Head of caudate nucleus (tissue), 42 donors: ENCODE data around the gene SERPINB13.
"Not testable (repeated sequence)": the region's sequence is repeated elsewhere in the genome, so short reads cannot be mapped to it uniquely, and the experiment has no call there.

ENCODE experiments used
- DNase-seq, 42 donors: peaks; one replicate each; pipeline versions ENCODE4 v3.0.0 to v3.0.0-alpha.2; 2020 to 2021; ENCODE audit warnings: mixed read lengths in 7 of 42
- intact Hi-C: fragments of 100-400 bp; cut with DNase I; formaldehyde crosslinking; loops from one replicate; pipeline ENCODE4 v1.15.0; 2022

Gene SERPINB13

DNA sequence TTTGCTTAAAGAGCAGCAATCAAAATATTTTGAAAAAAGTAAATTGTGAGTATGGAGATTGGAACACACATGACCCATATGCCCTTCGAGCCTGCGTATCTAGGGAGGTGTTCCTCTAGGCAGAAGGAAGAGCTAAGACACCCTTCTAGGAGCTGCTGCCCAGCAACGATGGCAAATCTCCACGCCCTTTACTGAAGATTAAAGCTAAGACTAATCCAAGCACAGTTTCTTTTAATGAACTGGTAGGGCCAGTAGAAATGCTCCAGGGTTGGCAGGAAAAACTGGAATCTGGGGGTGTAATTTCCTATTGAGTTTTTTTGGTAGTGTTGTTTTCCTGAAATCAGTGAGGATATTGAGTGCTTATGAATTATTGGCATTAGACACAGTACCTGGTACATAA lies 712 bp upstream of the SERPINB13 start:
- no peak for DNase-seq
- intact Hi-C loops: no loop called here

DNA sequence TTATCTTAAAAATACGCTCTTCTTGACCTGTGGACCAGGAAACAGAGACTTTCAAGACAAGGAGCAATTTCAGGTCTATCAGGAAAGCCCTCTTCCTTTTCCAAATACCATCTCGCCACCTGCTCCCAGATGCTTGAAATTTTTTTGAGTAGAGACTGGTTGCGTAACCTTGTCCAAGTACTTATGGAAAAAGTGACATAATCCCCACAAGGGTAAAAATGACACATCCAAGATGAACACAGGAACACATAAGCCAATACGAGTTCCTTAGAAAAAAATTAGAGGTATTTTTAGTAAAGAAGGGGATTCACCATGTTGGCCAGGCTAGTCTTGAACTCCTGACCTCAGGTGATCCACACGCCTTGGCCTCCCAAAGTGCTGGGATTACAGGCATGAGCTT lies 1.8 kb downstream of the SERPINB13 start:
- intact Hi-C loops: no loop called here
- DNase-seq: no peak

DNA sequence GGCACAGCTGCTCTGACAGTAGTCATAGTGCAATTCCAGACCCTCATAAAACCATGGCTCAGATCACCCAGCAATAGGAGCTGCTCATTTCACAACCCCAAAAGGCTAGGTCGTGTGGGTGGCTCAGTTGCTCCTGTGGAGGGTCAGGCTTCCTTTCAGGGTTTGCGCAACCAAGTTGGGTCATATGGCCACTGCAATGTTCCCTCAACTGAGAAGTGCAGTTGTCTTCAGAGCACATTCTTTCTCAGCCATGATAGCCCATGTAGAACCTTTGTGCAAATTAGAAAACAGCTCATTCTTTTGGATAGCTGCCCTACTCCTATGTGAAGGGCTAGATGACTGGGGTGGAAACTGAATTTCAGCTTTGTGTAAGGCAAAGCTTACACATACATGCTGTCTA lies 3.2 kb downstream of the SERPINB13 start:
- DNase-seq: no peak
- intact Hi-C loops: no loop called here

DNA sequence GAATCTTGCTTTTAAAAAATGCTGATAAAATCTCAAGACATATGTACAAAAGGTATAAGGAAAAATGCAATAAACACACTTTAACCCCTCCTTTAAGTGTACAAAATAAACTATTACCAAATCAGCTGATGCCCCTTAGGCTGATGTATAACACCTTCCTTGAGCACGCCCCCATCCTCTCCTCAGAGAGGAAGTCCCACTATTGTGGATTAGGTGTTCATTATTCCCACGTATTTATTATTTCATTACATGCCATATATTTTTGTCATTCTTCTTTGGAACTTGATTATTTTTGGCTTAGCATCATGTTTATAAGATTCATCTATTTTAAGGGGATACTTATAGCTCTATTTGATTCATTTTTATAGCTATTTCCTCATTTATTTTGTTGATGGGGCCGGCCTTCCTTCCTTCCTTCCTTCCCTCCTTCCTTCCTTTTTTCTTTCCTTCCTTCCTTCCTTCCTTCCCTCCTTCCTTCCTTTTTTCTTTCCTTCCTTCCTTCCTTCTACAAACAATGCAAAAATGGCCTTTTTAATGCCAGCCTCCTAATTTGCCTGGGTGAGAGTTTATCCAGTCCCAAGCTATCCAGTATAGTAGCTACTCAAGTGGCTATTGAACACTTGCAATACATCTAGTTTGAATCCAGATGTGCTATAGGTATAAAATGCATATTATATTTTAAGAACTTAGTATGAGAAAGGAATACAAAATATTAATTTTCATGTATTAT lies 4.0 kb downstream of the SERPINB13 start:
- no peak for DNase-seq
- intact Hi-C loops: no loop called here

DNA sequence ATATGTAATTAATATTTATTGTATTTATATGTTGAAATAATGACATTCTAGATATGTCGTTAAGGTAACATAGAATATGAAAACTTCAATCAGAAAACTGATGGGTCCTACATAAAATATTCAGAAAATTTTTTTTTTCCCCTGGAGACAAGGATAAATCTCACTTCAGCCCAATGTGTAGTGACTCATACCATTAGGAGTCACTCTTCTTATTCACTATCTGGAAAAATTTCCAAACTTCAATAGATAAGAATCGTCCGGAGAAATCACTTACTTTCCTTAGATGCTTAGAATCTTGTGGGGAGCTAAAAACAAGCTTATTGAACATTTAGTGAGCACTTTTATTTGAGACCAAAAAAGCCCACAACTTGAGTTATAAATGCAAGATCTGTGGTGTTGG lies 4.6 kb downstream of the SERPINB13 start:
- DNase-seq: no peak
- intact Hi-C loops: no loop called here

DNA sequence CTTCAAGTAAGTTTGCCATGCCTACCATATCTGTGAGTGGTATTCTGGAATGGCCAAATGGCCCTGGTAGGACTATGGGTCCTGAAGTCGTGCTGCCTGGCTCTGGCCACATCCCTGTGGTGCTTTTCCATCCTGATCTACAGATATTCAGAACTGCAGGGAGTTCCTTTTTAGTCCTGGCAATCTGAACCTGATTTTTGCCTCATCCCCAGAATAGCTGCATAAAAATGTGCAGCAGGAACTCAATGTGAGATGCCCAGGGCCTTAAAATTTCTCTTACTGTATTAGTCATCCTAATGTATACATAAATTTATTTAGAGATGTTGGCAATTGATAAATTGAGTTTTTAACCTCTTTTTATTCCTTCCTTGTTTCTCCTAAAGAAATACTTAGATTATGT lies 5.3 kb downstream of the SERPINB13 start:
- DNase-seq: no peak
- intact Hi-C loops: no loop called here

DNA sequence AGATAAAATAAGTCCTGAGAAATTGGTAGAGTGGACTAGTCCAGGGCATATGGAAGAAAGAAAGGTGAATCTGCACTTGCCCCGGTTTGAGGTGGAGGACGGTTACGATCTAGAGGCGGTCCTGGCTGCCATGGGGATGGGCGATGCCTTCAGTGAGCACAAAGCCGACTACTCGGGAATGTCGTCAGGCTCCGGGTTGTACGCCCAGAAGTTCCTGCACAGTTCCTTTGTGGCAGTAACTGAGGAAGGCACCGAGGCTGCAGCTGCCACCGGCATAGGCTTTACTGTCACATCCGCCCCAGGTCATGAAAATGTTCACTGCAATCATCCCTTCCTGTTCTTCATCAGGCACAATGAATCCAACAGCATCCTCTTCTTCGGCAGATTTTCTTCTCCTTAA lies 9.8 kb downstream of the SERPINB13 start:
- intact Hi-C loops: no loop called here
- DNase-seq: no peak

DNA sequence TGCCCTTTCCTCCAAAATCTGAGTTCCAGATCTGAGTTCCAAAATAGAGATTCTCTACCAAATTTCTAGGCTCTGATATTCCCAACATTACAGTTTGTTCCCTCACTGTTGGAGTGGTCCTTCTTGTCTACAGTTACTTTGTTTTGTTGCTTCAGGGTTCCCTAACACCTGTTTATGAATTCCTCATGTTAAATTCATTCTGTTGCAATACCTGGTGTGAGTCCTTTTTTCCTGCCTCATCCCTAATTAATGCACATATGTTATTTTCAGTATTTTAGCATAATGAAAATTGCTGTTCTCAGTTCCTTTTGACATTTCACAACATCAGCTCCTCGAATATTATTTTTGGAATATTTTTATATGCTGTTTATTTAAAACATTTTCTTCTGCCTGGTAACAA lies 16.2 kb downstream of the SERPINB13 start:
- no peak for DNase-seq
- intact Hi-C loops: no loop called here

DNA sequence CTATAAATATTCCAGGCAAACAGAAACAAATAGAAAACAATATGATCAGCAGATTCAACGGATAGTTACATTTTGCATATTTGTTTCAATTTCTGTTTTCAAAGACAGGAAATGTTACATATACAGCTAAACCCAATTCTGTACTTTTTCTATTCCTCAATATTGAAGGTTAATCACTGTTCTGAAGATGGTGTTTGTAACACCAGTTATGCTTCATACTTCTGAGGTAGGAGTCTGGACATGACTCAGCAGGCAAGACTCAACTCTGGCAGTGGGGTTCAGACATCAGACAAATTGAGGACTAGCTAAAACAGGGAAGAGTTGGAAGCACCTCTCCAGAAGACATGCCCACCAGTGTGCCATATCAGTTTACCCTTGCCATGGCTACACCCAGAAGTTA lies 16.6 kb downstream of the SERPINB13 start:
- no peak for DNase-seq
- intact Hi-C loops: no loop called here

DNA sequence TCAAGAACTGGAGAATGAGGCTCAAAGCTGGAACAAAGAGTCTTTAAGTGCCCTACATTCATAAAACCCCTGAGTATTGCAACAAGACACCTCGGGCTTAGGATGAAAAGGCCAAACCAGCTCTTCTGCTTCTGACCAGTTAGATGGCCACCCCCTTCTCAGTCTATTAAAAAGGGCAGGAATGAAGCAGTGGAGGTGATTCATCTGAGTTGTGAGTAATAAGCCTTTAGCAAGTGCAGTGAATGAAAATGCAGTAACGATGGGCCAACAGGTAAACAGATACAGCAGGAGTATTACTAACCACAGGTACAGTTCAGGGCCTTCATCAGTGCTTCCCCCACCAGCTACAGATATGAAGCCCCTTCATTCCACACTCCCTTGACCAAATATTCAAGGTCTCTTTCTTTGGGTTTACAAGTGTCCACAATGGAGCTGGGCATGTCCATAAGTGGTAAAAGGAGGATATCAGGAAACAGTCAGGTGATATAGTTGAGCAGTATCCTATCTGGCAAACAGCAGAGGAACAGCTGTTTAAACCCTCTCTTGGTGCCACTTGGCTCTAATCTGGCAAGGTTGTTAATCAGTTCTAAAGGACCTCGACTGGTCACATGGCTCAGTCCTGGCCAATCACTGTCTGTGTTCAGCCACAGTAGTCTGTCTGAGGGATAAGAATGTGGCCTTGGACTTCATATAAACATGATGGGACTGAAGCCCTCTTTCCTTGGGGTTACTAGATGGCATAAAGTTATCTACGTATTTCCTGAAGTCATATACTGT lies 17.8 kb downstream of the SERPINB13 start:
- no peak for DNase-seq
- intact Hi-C loops: no loop called here

DNA sequence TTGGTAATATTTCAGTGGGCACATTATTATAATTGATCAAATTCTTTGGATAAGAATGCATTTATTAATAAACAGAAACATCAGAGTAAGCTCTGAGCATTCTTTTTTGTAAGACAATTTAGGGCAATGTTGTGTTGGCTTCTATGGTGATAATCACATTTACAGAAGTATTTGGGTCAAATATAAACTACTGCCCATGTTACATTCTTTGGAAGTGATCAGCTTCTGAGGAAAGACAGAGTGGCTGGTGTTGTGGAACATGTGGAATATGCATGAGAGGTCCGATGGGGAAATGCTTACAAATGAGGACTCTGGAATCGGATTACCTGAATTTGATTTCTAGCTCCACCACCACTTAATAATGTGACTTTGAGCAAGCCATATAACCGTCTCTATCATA lies 19.4 kb downstream of the SERPINB13 start:
- intact Hi-C loops: no loop called here
- DNase-seq: no peak

DNA sequence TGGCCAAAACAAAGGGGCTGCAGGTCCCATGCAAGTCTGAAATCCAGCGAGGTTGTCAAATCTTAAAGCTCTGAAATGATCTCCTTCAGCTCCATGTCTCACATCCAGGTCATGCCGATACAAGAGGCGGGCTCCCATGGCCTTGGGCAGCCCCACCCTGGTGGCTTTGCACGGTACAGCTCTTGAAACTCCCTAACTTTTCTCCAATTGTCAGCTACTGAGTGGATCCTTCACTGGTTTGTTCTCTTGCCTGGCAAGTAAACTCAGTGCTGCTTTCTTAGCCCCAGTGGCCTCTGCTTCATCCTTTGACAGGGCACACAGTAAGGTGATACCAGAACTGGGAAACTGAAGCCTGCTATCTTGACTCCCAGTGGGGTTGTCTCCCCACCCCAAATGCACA lies 26.3 kb downstream of the SERPINB13 start:
- no peak for DNase-seq
- intact Hi-C loops: no loop called here

DNA sequence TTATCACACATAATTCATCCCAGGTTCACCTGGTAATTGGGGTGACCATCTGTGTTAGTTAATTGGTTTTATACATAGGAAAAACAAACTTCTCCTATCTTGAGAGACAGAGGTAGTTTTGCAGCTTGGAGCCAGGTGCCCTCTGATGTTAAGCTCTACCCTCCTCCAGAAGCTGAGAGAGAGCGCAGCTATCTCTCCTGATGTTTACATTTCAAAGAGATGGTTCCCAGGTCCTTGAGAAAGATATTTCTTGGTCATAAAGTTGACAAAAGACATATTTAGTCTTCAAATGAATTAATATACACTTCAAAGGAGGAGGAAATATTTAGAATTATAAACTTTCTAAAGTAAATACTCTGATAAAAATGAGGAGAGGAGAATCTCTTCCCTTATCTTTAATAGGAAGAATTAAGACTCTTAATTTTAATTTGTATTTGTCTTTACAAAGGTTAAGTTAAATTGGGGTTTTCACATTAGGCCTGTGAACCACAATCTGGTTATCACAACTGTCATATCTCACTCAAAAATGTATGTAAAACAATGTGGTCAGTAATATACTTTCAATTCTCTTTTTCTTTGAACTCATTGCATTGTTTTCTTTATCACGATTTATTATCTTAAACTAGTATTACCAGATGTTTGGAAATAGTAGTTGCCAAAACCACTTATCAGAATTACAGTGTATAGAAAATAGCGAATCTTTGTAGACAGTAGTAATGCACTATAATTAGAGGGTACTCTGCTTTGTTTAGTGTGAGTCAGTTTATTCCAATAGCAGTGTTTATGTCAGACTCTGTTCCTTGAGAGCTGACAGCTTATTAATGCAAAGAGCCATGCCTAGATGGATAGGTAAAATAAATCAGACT lies 30.1 kb downstream of the SERPINB13 start:
- no peak for DNase-seq
- intact Hi-C loops: no loop called here

DNA sequence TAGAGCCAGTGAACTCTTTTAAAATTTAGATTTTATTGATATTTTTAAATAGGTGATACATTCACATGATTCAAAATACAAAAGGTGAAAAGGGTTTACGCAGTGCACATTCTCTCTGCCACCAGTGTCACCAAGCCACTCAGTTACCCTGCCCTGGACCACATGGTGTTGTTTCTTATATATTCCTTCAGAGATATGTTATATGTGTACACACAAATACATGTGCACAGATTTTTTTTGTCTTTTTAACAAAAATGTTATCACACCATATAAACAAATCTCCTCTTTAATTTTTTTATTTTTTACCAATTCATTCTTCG lies 30.7 kb downstream of the SERPINB13 start:
- intact Hi-C loops: no loop called here
- DNase-seq: no peak

DNA sequence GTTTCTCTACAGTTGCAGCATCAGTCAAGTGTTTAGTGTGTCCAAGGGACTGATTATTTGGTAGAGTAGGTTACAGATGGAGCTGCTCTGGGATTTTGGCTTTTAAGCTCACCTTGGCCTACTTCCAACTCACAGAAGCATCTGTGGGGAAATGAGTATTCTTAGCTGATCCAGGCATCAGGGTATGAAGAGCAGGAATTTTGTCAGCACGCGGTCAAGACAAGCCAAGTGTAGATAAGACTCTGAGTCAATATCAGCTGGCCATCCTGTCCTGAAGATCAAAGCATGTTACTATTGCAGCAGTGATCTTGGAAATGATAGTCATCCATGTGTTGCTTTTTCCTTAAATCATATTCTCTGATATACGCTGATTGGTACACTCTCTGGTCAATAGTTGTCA lies 32.5 kb downstream of the SERPINB13 start:
- DNase-seq: no peak
- intact Hi-C loops: no loop called here

DNA sequence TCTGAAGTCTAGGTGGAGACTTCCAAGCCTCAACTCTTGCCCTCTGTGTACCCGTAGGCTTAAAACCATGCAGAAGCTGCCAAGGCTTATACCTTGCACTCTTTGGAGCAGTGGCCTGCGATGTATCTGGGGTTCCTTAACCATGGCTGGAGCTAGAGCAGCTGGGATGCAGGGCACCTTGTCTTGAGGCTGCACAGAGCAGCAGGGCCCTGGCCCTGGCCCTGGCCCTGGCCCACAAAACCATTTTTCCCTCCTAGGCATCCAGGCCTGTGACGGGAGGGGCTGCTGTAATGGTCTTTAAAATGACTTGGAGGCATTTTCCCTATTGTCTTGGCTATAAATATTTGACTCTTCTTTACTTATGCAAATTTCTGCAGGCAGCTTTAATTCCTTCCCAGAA lies 37.7 kb downstream of the SERPINB13 start:
- DNase-seq: no peak
- intact Hi-C loops: no loop called here

DNA sequence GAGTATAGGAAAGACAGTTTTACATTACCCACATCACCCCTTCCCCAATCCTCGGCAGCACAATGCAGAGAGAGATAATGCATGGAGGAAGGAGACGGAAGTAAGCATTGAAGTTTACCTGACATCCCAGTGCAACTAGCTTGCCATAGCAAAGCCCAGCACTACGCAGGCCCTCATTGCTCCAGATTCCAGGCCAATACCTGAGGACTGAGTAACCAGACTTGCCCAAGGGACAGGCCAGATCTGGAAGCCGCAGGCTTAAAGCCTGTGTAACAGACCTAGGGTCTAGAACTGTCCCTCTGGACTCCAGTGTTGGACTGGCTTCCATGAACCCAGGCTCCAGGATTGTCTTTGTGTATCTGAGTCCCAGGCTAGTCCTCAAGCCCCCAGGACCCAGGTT lies 39.3 kb downstream of the SERPINB13 start:
- no peak for DNase-seq
- intact Hi-C loops: no loop called here

DNA sequence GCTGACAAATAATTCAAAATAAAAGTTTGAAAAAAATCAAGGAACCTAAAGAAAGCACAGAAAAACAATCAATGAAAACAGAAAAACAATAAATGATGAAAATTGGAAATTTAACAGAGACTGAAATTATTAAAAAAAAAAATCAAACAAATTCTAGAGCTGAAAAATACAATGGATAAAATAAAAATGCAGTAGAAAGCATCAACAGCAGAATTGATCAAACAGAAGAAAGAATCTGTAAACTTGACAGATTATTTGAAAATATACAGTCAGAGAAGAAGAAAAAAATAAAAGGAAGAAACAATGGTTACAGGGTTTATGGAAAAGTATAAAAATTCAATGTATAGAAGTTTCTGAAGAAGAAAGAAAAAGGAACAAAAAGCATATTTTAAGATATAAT lies 40.7 kb downstream of the SERPINB13 start:
- intact Hi-C loops: no loop called here
- DNase-seq: no peak

DNA sequence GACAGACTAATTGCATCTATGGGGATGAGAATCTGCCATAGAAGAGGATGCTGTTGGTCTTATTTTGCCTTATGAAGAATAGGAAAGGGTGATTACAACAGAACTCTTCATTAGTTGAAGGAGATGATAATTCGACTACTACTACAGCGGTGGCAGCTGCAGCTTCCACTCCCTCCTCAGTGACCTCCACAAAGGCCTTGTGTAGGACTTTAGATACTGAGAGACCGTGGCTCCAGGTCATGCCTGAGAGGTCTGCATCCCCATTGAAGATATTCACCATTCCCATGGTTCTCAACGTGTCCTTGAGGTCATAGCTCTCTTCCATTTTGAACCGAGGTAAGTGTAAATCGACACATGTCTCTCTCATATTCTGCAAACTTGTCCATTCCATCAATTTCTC lies 50.6 kb downstream of the SERPINB13 start:
- intact Hi-C loops: no loop called here
- no peak for DNase-seq

DNA sequence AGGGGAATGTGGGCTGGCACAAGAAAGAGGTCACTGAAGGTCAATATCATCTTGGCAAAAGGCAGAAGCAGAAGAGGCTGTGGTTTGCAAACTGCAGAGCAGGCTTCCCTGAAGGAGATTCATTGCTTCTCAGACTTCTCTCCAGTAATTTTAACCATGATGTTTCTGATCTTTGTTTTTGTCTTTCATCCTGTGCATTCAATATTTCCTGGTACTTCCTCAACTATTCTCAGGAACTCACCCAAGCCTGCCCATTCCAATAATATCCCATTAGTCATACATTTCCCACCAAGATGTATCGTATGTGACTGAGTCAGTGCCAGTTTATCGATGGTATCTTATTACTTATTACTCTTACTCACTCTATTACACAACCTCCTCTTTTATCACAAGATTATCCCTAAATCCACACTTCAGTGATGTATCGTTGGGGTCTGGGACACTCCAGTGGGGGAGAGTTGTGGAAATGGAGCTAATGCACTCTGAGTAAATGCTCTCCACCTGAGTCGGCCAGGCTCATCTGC lies 54.1 kb downstream of the SERPINB13 start:
- DNase-seq, intact Hi-C loops: not testable (repeated sequence)
